Left ventricle myocardium inferior (tissue), 1 donor: ENCODE measurements around the gene ZNF785. TPM values are rescaled to one million over a fixed set of nuclear protein-coding genes. Genes with fewer than 3 reads are reported as not detected.

ENCODE experiments used
- DNase-seq: peaks from one replicate; pipeline ENCODE4 v3.0.0-alpha.2; 2020
- H3K27ac ChIP-seq: fragments of 200-600 bp; replicated peaks from 2 replicates; pipeline ENCODE4 v1.8.0; 2021
- H3K27me3 ChIP-seq: fragments of 200-600 bp; 2 replicates; pipeline ENCODE4 v1.8.0; 2021; ENCODE audit warnings: low read depth
- H3K36me3 ChIP-seq: fragments of 200-600 bp; 2 replicates; pipeline ENCODE4 v1.8.0; 2021
- H3K4me1 ChIP-seq: fragments of 200-600 bp; 2 replicates; pipeline ENCODE4 v1.8.0; 2021
- H3K4me3 ChIP-seq: fragments of 200-600 bp; 2 replicates; pipeline ENCODE4 v1.8.0; 2021; ENCODE audit warnings: mild to moderate bottlenecking, moderate library complexity
- H3K9me3 ChIP-seq: fragments of 200-600 bp; replicated peaks from 2 replicates; pipeline ENCODE4 v1.8.0; 2021
- CTCF ChIP-seq: fragments of 200-600 bp; IDR thresholded peaks from 2 replicates; pipeline ENCODE4 v1.8.0; 2021; ENCODE audit warnings: antibody characterized with exemption, mild to moderate bottlenecking, borderline replicate concordance
- intact Hi-C: fragments of 100-400 bp; cut with micrococcal nuclease; formaldehyde crosslinking; loops from one replicate; pipeline ENCODE4 v1.11.0; 2022
- total RNA-seq: library from RNA; stranded (reverse); fragmentation: NEBNext Ultra II Directional; extraction: Animal tissue kit (Norgen Biotek cat#: 25700); gene quantifications from one replicate; pipeline ENCODE4 v1.2.1, GENCODE V29; 2021
- donor health status: DM: no; HTN: yes; CAD: no; lungs with severe emphysema.

Gene ZNF785
- total RNA-seq, 1 donor from 2014 or later, result 7.1 TPM

- H3K9me3 ChIP-seq, result no peaks in the 10 kb centered on the region
- no peaks in the 10 kb centered on the region for H3K27me3 ChIP-seq
- H3K27ac ChIP-seq, result peak overlapping the region; percentile 88
- H3K4me1 ChIP-seq, result peaks cover 38% of the 10 kb centered on the region
- peaks cover 35% of the 10 kb centered on the region for H3K36me3 ChIP-seq
- peak overlapping the region; percentile 78 for H3K4me3 ChIP-seq
- intact Hi-C loops, result no loop called here
- no peak for TF ChIP-seq CTCF
- DNase-seq, result no peak
Observed at GRCh38 chr16:30585022-30585399, 486 bp downstream of the ZNF785 start.

- Histone ChIP-seq H3K36me3 (peaks cover 55% of the 10 kb centered on the region), H3K4me3 (no peak overlapping the region), H3K9me3 (no peaks in the 10 kb centered on the region), H3K27me3 (no peaks in the 10 kb centered on the region), H3K4me1 (peaks cover 38% of the 10 kb centered on the region), H3K27ac (no peak overlapping the region)
- intact Hi-C loops, result no loop called here
- DNase-seq, result no peak
- no peak for TF ChIP-seq CTCF
Observed at GRCh38 chr16:30582611-30583340, 2.7 kb downstream of the ZNF785 start.

- Histone ChIP-seq H3K36me3 (peaks cover 64% of the 10 kb centered on the region), H3K4me1 (peaks cover 33% of the 10 kb centered on the region), H3K9me3 (no peaks in the 10 kb centered on the region), H3K4me3 (no peak overlapping the region), H3K27me3 (no peaks in the 10 kb centered on the region), H3K27ac (no peak overlapping the region)
- intact Hi-C loops, result no loop called here
- no peak for DNase-seq
- TF ChIP-seq CTCF, result no peak
Observed at GRCh38 chr16:30581457-30581856, 4.0 kb downstream of the ZNF785 start.

- H3K36me3 ChIP-seq, result peaks cover 27% of the 10 kb centered on the region
- intact Hi-C loops, result no loop called here
- DNase-seq, result no peak
- no peak overlapping the region for H3K4me3 ChIP-seq
- no peak for TF ChIP-seq CTCF
- H3K27me3 ChIP-seq, result no peaks in the 10 kb centered on the region
- H3K4me1 ChIP-seq, result peaks cover 29% of the 10 kb centered on the region
- H3K27ac ChIP-seq, result no peak overlapping the region
- no peaks in the 10 kb centered on the region for H3K9me3 ChIP-seq
Observed at GRCh38 chr16:30574678-30575077, 10.8 kb downstream of the ZNF785 start.

- H3K36me3 ChIP-seq, result no peaks in the 10 kb centered on the region
- intact Hi-C loops, result no loop called here
Observed at GRCh38 chr16:30571445-30572322, 13.8 kb downstream of the ZNF785 start, which contains the start of gene ZNF688. ZNF688 (minus strand) TSS chr16:30571714; CDS start chr16:30571629, 85 bp downstream.

More at GRCh38 chr16:30571445-30572322, 13.8 kb downstream of the ZNF785 start, which contains the start of gene ZNF688:
- Histone ChIP-seq H3K4me3 (peak within 1 kb of the TSS; percentile 84), H3K27ac (peak within 1 kb of the TSS; percentile 99), H3K9me3 (no peaks in the 10 kb centered on the region), H3K27me3 (no peaks in the 10 kb centered on the region), H3K4me1 (peaks cover 36% of the 10 kb centered on the region)
- peak; percentile 94 for DNase-seq
- no peak for TF ChIP-seq CTCF
